ENCODE results near the gene ZNF8.

GRCh38 chr19:58248886-58249285, 29.9 kb upstream of the ZNF8 start:
- TF ChIP-seq CTCF (IDR thresholded peaks at IDR 0.05 in 2 of 3, conservative IDR thresholded peaks at IDR 0.05 in 1 of 3; ENCODE audit: control insufficient read depth in 2 of 3, extremely low read depth in 1 of 3, insufficient read depth in 1 of 3, low read depth in 3 of 3, low read length in 3 of 3) (no peak), GATAD2B (conservative IDR thresholded peaks at IDR 0.05; ENCODE audit: low read depth) (no peak), ESRRA (IDR thresholded peaks at IDR 0.05; ENCODE audit: low read length) (no peak), PBX3 (IDR thresholded peaks at IDR 0.05; ENCODE audit: insufficient replicate concordance, low read depth, low read length) (no peak), MYC (IDR thresholded peaks at IDR 0.05; ENCODE audit: insufficient read depth, insufficient read length, insufficient replicate concordance, low read length, severe bottlenecking) (no peak)
- TF ChIP-seq, protein P1, sequence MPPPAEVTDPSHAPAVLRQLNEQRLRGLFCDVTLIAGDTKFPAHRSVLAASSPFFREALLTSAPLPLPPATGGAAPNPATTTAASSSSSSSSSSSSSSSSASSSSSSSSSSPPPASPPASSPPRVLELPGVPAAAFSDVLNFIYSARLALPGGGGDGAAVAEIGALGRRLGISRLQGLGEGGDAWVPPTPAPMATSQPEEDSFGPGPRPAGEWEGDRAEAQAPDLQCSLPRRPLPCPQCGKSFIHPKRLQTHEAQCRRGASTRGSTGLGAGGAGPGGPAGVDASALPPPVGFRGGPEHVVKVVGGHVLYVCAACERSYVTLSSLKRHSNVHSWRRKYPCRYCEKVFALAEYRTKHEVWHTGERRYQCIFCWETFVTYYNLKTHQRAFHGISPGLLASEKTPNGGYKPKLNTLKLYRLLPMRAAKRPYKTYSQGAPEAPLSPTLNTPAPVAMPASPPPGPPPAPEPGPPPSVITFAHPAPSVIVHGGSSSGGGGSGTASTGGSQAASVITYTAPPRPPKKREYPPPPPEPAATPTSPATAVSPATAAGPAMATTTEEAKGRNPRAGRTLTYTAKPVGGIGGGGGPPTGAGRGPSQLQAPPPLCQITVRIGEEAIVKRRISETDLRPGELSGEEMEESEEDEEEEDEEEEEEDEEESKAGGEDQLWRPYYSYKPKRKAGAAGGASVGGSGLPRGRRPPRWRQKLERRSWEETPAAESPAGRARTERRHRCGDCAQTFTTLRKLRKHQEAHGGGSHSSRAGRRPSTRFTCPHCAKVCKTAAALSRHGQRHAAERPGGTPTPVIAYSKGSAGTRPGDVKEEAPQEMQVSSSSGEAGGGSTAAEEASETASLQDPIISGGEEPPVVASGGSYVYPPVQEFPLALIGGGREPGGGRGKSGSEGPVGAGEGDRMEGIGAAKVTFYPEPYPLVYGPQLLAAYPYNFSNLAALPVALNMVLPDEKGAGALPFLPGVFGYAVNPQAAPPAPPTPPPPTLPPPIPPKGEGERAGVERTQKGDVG (CRISPR knock-in tag; IDR thresholded peaks at IDR 0.05): no peak
- TF ChIP-seq, protein P2, sequence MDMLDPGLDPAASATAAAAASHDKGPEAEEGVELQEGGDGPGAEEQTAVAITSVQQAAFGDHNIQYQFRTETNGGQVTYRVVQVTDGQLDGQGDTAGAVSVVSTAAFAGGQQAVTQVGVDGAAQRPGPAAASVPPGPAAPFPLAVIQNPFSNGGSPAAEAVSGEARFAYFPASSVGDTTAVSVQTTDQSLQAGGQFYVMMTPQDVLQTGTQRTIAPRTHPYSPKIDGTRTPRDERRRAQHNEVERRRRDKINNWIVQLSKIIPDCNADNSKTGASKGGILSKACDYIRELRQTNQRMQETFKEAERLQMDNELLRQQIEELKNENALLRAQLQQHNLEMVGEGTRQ (IDR thresholded peaks at IDR 0.05; ENCODE audit: borderline replicate concordance, low read depth, low read length): no peak

Measured in GM12878 (cell line).